ENCODE results near the gene PLXNB2. TPM values are rescaled to one million over a fixed set of nuclear protein-coding genes. Genes with fewer than 3 reads are reported as not detected.
"Not testable (repeated sequence)": the region's sequence is repeated elsewhere in the genome, so short reads cannot be mapped to it uniquely, and the experiment has no call there.

PLXNB2 gene
- total RNA-seq, 1 experiment from 2014 or later = 155 TPM

DNA sequence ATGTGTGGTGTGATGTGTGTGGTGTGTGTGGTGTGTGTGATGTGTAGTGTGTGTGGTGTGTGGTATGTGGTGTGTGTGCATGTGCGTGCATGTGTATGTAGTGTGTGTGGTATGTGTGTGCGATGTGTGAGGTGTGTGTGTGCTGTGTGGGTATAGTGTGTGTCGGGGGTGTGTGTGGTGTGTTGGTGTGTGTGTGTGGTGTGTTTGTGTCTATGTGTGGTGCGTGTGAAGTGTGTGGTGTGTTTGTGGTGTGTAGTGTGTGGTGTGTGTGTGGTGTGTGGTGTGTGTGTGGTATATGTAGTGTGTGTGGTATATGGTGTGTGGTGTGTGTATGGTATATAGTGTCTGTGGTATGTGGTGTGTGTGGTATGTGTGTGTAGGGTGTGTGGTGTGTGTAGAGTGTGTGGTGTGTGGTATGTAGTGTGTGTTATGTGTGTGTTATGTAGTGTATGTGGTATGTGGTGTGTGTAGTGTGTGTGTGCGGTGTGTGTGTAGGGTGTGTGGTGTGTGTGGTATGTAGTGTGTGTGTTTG lies 30.7 kb upstream of the PLXNB2 start:
- no TSS peak for BruUV-seq (replicated peaks)
- H3K36me3 ChIP-seq (ENCODE audit: insufficient read depth, low read length, poor library complexity, severe bottlenecking) = no peaks in the 10 kb centered on the region
- no peaks in the 10 kb centered on the region for H3K27me3 ChIP-seq (replicated peaks; ENCODE audit: insufficient read depth, low read depth, low read length, poor library complexity)
- H3K4me3 ChIP-seq (ENCODE audit: low read depth, low read length, poor library complexity, severe bottlenecking) = no peak overlapping the region
- no peak for DNase-seq (ENCODE audit: low spot score)
- ChIA-PET POLR2A (ENCODE audit: low non-redundant PET) (no interaction called here), CTCF (no interaction called here)
- TF ChIP-seq, protein P1, sequence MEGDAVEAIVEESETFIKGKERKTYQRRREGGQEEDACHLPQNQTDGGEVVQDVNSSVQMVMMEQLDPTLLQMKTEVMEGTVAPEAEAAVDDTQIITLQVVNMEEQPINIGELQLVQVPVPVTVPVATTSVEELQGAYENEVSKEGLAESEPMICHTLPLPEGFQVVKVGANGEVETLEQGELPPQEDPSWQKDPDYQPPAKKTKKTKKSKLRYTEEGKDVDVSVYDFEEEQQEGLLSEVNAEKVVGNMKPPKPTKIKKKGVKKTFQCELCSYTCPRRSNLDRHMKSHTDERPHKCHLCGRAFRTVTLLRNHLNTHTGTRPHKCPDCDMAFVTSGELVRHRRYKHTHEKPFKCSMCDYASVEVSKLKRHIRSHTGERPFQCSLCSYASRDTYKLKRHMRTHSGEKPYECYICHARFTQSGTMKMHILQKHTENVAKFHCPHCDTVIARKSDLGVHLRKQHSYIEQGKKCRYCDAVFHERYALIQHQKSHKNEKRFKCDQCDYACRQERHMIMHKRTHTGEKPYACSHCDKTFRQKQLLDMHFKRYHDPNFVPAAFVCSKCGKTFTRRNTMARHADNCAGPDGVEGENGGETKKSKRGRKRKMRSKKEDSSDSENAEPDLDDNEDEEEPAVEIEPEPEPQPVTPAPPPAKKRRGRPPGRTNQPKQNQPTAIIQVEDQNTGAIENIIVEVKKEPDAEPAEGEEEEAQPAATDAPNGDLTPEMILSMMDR (conservative IDR thresholded peaks at IDR 0.05; ENCODE audit: low read depth, low read length) = no peak
- peaks cover 3% of the 10 kb centered on the region for H3K4me1 ChIP-seq (ENCODE audit: insufficient read depth, low read length, poor library complexity, severe bottlenecking)
- intact Hi-C loops (cut with micrococcal nuclease; ENCODE audit: unreplicated experiment) = no loop called here
- H3K9me3 ChIP-seq (ENCODE audit: low read depth, low read length, poor library complexity, severe bottlenecking) = no peaks in the 10 kb centered on the region
- no peak overlapping the region for H3K27ac ChIP-seq (ENCODE audit: low read depth, low read length, poor library complexity, severe bottlenecking)

DNA sequence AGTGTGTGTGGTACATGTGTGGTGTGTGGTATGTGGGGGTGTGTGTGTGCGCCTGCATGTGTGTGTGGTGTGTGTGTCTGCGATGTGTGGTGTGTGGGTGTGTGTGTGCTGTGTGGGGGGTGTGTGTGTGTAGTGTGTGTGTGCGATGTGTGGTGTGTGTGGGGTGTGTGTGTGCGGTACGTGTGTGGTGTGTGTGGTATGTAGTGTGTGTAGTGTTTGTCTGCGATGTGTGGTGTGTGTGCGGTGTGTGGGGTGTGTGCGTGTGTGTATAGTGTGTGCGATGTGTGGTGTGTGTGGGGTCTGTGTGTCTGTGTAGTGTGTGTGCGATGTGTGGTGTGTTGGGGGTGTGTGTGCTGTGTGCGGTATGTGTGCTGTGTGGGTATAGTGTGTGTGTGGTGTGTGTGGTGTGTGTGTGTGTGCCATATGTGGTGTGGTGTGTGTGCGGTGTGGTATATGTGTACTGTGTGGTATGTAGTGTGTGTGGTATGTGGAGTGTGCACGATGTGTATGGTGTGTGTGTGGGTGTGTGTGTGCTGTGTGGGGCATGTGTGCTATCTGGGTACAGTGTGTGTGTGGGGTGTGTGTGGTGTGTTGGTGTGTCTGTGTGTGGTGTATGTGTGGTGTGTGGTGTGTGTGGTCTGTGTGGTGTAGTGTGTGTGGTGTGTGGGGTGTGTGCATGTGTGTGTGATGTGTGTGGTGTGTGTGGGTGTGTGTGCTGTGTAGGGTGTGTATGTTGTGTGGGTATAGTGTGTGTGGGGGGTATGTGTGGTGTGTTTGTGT lies 30.0 kb upstream of the PLXNB2 start:
- H3K4me1 ChIP-seq (ENCODE audit: insufficient read depth, low read length, poor library complexity, severe bottlenecking) = peaks cover 3% of the 10 kb centered on the region
- intact Hi-C loops (cut with micrococcal nuclease; ENCODE audit: unreplicated experiment) = no loop called here
- H3K36me3 ChIP-seq (ENCODE audit: insufficient read depth, low read length, poor library complexity, severe bottlenecking) = no peaks in the 10 kb centered on the region
- no peaks in the 10 kb centered on the region for H3K9me3 ChIP-seq (ENCODE audit: low read depth, low read length, poor library complexity, severe bottlenecking)
- BruUV-seq (replicated peaks) = no TSS peak
- H3K27ac ChIP-seq (ENCODE audit: low read depth, low read length, poor library complexity, severe bottlenecking) = no peak overlapping the region
- DNase-seq (ENCODE audit: low spot score) = no peak
- H3K4me3 ChIP-seq (ENCODE audit: low read depth, low read length, poor library complexity, severe bottlenecking) = no peak overlapping the region
- POLR2A ChIA-PET (ENCODE audit: low non-redundant PET) = no interaction called here
- no peaks in the 10 kb centered on the region for H3K27me3 ChIP-seq (replicated peaks; ENCODE audit: insufficient read depth, low read depth, low read length, poor library complexity)
- CTCF ChIA-PET = no interaction called here
- TF ChIP-seq, protein P1 (conservative IDR thresholded peaks at IDR 0.05; ENCODE audit: low read depth, low read length) = no peak
- no peak for TF ChIP-seq EZH2 (IDR thresholded peaks at IDR 0.05; ENCODE audit: borderline replicate concordance, low read depth, low read length, poor library complexity, severe bottlenecking)

DNA sequence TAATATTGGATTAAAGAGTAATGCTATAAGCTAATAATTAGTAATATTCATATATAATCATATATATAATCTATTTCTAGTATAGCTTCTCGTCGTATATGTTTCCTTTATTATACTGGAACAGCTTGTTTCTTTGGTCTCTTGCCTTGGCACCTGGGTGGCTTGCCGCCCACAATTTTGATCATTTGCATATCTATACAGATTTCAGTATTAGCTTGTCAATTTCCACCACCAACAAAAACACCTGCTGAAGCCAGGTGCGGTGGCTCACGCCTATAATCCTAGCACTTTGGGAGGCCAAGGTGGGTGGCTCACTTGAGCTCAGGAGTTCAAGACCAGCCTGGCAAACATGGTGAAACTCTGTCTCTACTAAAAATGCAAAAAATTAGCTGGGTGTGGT lies 27.0 kb upstream of the PLXNB2 start:
- H3K9me3 ChIP-seq (ENCODE audit: low read depth, low read length, poor library complexity, severe bottlenecking); H3K4me1 ChIP-seq (ENCODE audit: insufficient read depth, low read length, poor library complexity, severe bottlenecking); DNase-seq (ENCODE audit: low spot score); H3K27ac ChIP-seq (ENCODE audit: low read depth, low read length, poor library complexity, severe bottlenecking); POLR2A ChIA-PET (ENCODE audit: low non-redundant PET); BruUV-seq (replicated peaks); H3K27me3 ChIP-seq (replicated peaks; ENCODE audit: insufficient read depth, low read depth, low read length, poor library complexity); CTCF ChIA-PET; H3K36me3 ChIP-seq (ENCODE audit: insufficient read depth, low read length, poor library complexity, severe bottlenecking); H3K4me3 ChIP-seq (ENCODE audit: low read depth, low read length, poor library complexity, severe bottlenecking); intact Hi-C loops (cut with micrococcal nuclease; ENCODE audit: unreplicated experiment): not testable (repeated sequence)

DNA sequence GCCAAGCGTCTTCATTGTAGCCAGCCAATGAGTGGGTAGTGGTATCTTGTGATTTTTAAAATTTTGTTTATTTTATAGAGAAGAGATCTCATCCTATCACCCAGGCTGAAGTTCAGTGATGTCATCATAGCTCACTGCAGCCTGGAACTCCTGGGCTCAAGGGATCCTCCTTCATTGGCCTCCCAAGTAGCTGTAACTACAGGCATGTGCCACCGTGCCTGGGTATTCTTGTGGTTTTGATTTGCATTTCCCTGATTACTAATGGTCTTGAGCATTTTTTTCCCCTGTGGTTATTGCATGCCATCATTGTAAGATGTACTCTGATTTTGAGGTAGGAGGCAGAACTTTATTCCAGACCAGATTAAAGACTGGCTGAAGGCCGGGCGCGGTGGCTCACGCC lies 21.8 kb upstream of the PLXNB2 start:
- H3K4me1 ChIP-seq (ENCODE audit: insufficient read depth, low read length, poor library complexity, severe bottlenecking) = peaks cover 10% of the 10 kb centered on the region
- TF ChIP-seq, protein P1 (conservative IDR thresholded peaks at IDR 0.05; ENCODE audit: low read depth, low read length) = no peak
- TF ChIP-seq EZH2 (IDR thresholded peaks at IDR 0.05; ENCODE audit: borderline replicate concordance, low read depth, low read length, poor library complexity, severe bottlenecking) = no peak
- no peak overlapping the region for H3K27ac ChIP-seq (ENCODE audit: low read depth, low read length, poor library complexity, severe bottlenecking)
- H3K4me3 ChIP-seq (ENCODE audit: low read depth, low read length, poor library complexity, severe bottlenecking) = no peak overlapping the region
- no peak for DNase-seq (ENCODE audit: low spot score)
- ChIA-PET CTCF (no interaction called here), POLR2A (ENCODE audit: low non-redundant PET) (no interaction called here)
- intact Hi-C loops (cut with micrococcal nuclease; ENCODE audit: unreplicated experiment) = no loop called here
- no peaks in the 10 kb centered on the region for H3K9me3 ChIP-seq (ENCODE audit: low read depth, low read length, poor library complexity, severe bottlenecking)
- no TSS peak for BruUV-seq (replicated peaks)
- no peaks in the 10 kb centered on the region for H3K36me3 ChIP-seq (ENCODE audit: insufficient read depth, low read length, poor library complexity, severe bottlenecking)
- no peaks in the 10 kb centered on the region for H3K27me3 ChIP-seq (replicated peaks; ENCODE audit: insufficient read depth, low read depth, low read length, poor library complexity)

Measured in A673 (cell line).